Stimulated activated CD4-positive, alpha-beta T cell treated with anti-CD3 and anti-CD28 coated beads, Interleukin-1b, Interleukin-23, amount 100 ng/mL, for 24 hours (primary cell): Measurements from ENCODE around the gene SFTPA1.
A peak's percentile ranks its signal among the peaks of the same experiment; 100 is the strongest.
"Not testable (repeated sequence)": the region's sequence is repeated elsewhere in the genome, so short reads cannot be mapped to it uniquely, and the experiment has no call there.

Experiments used
- DNase-seq, 4 experiments: peaks; one replicate each; pipeline ENCODE4 v3.0.0-alpha.2; 2020; ENCODE audit warnings: low read depth in 4 of 4, low spot score in 1 of 4

Gene SFTPA1

GRCh38 chr10:79610601-79611191, at the start of gene SFTPA1:
Gene SFTPA1, plus strand, starts transcription at chr10:79610939. Its CDS starts 887 bp downstream, at chr10:79611826.
- no peak for DNase-seq

GRCh38 chr10:79561257-79561656, 49.5 kb upstream of the SFTPA1 start:
- no peak for DNase-seq

- peak; percentile 12 to 48 (median 40) for DNase-seq
Measured at GRCh38 chr10:79562135-79562756, 48.5 kb upstream of the SFTPA1 start.

GRCh38 chr10:79563426-79563825, 47.3 kb upstream of the SFTPA1 start:
- DNase-seq: no peak

GRCh38 chr10:79570624-79571023, 40.1 kb upstream of the SFTPA1 start:
- DNase-seq: not testable (repeated sequence)

- no peak for DNase-seq
Measured at GRCh38 chr10:79579361-79579760, 31.4 kb upstream of the SFTPA1 start.

- no peak for DNase-seq
Measured at GRCh38 chr10:79581044-79581443, 29.7 kb upstream of the SFTPA1 start.

- DNase-seq: no peak
Measured at GRCh38 chr10:79582096-79582495, 28.6 kb upstream of the SFTPA1 start.

- DNase-seq: not testable (repeated sequence)
Measured at GRCh38 chr10:79582954-79583353, 27.8 kb upstream of the SFTPA1 start.

GRCh38 chr10:79583488-79584024, 27.2 kb upstream of the SFTPA1 start:
- no peak for DNase-seq

- no peak for DNase-seq
Measured at GRCh38 chr10:79585870-79586527, 24.7 kb upstream of the SFTPA1 start.

- no peak for DNase-seq
Measured at GRCh38 chr10:79586933-79587332, 23.8 kb upstream of the SFTPA1 start.

- DNase-seq: no peak
Measured at GRCh38 chr10:79588800-79589199, 21.9 kb upstream of the SFTPA1 start.

GRCh38 chr10:79593377-79593776, 17.4 kb upstream of the SFTPA1 start:
- no peak for DNase-seq

- not testable (repeated sequence) for DNase-seq
Measured at GRCh38 chr10:79594565-79594964, 16.2 kb upstream of the SFTPA1 start.

GRCh38 chr10:79595510-79595909, 15.2 kb upstream of the SFTPA1 start:
- DNase-seq: no peak

- not testable (repeated sequence) for DNase-seq
Measured at GRCh38 chr10:79599644-79600043, 11.1 kb upstream of the SFTPA1 start.

GRCh38 chr10:79601939-79602338, 8.8 kb upstream of the SFTPA1 start:
- no peak for DNase-seq

- DNase-seq: no peak
Measured at GRCh38 chr10:79602953-79603352, 7.8 kb upstream of the SFTPA1 start.

GRCh38 chr10:79604294-79604693, 6.4 kb upstream of the SFTPA1 start:
- DNase-seq: no peak

- DNase-seq: no peak
Measured at GRCh38 chr10:79605308-79605707, 5.4 kb upstream of the SFTPA1 start.
